Liver (tissue), 9 donors: ENCODE data around the gene TRPC4AP. TPM values are rescaled to one million over a fixed set of nuclear protein-coding genes. Genes with fewer than 3 reads are reported as not detected.

Experiments
- DNase-seq: peaks from one replicate; pipeline ENCODE4 v3.0.0-alpha.2; 2017; ENCODE audit warnings: low spot score
- H3K27ac ChIP-seq, 2 donors: one replicate each; pipeline ENCODE4 v1.7.0; 2013; ENCODE audit warnings: inconsistent platforms in 2 of 2, low read length in 2 of 2, control low read depth in 1 of 2, low read depth in 1 of 2, mild to moderate bottlenecking in 1 of 2
- H3K27me3 ChIP-seq, 4 donors: one replicate each; pipeline versions ENCODE4 v1.6.1 to v1.7.0; 2013; ENCODE audit warnings: low read length in 3 of 4, inconsistent platforms in 1 of 4, mild to moderate bottlenecking in 1 of 4, moderate library complexity in 1 of 4; ENCODE audit not compliant: control insufficient read depth in 4 of 4, insufficient read depth in 4 of 4
- H3K36me3 ChIP-seq, 4 donors: one replicate each; pipeline versions ENCODE4 v1.6.1 to v1.7.0; 2013; ENCODE audit warnings: low read length in 3 of 4, mild to moderate bottlenecking in 3 of 4, low read depth in 1 of 4, moderate library complexity in 1 of 4; ENCODE audit not compliant: control insufficient read depth in 4 of 4, insufficient read depth in 3 of 4
- H3K4me1 ChIP-seq, 4 donors: one replicate each; pipeline versions ENCODE4 v1.6.1 to v1.7.0; 2013; ENCODE audit warnings: low read length in 3 of 4, mild to moderate bottlenecking in 3 of 4, moderate library complexity in 1 of 4; ENCODE audit not compliant: control insufficient read depth in 4 of 4, insufficient read depth in 4 of 4
- H3K4me3 ChIP-seq, 3 donors: one replicate each; pipeline versions ENCODE4 v1.6.1 to v1.7.0; 2013; ENCODE audit warnings: low read length in 3 of 3, control low read depth in 1 of 3, low read depth in 1 of 3, mild to moderate bottlenecking in 1 of 3
- H3K9ac ChIP-seq, 2 donors: one replicate each; pipeline ENCODE4 v1.7.0; 2013; ENCODE audit warnings: low read length in 2 of 2, mild to moderate bottlenecking in 2 of 2, moderate library complexity in 2 of 2, control low read depth in 1 of 2, low read depth in 1 of 2
- H3K9me3 ChIP-seq, 4 donors: one replicate each; pipeline versions ENCODE4 v1.6.1 to v1.7.0; 2013; ENCODE audit warnings: low read length in 3 of 4; ENCODE audit not compliant: control insufficient read depth in 4 of 4
- ATF3 ChIP-seq: IDR thresholded peaks from 2 replicates; pipeline ENCODE4 v1.6.1; 2016; ENCODE audit warnings: antibody characterized with exemption
- CTCF ChIP-seq: fragments of 150-350 bp; IDR thresholded peaks from 2 replicates; pipeline ENCODE4 v1.5.1; 2017; ENCODE audit warnings: improper control_type of control experiment, low read depth, low read length; ENCODE audit not compliant: missing input control
- EGR1 ChIP-seq, 2 donors: IDR thresholded peaks; 2 replicates each; pipeline ENCODE4 v1.6.1; 2016 to 2018; ENCODE audit warnings: antibody characterized with exemption in 2 of 2, low read depth in 2 of 2
- FOXA1 ChIP-seq: IDR thresholded peaks from 2 replicates; pipeline ENCODE4 v1.6.1; 2016; ENCODE audit warnings: antibody characterized with exemption
- FOXA2 ChIP-seq: IDR thresholded peaks from 2 replicates; pipeline ENCODE4 v1.6.1; 2016; ENCODE audit warnings: antibody characterized with exemption
- HNF4A ChIP-seq, 2 donors: conservative IDR thresholded peaks; 2 replicates each; pipeline ENCODE4 v1.6.1; 2016; ENCODE audit warnings: antibody characterized with exemption in 2 of 2, mild to moderate bottlenecking in 2 of 2
- HNF4G ChIP-seq: IDR thresholded peaks from 2 replicates; pipeline ENCODE4 v1.6.1; 2016; ENCODE audit warnings: antibody characterized with exemption
- JUND ChIP-seq, 2 donors: IDR thresholded peaks; 2 replicates each; pipeline ENCODE4 v1.6.1; 2016; ENCODE audit warnings: antibody characterized with exemption in 2 of 2
- MAX ChIP-seq: IDR thresholded peaks from 2 replicates; pipeline ENCODE4 v1.6.1; 2016; ENCODE audit warnings: antibody characterized with exemption
- RAD21 ChIP-seq, 2 donors: IDR thresholded peaks; 2 replicates each; pipeline ENCODE4 v1.6.1; 2016; ENCODE audit warnings: antibody characterized with exemption in 2 of 2, mild to moderate bottlenecking in 2 of 2
- RXRA ChIP-seq, 2 donors: IDR thresholded peaks; 2 replicates each; pipeline ENCODE4 v1.6.1; 2017 to 2018; ENCODE audit warnings: antibody characterized with exemption in 2 of 2, mild to moderate bottlenecking in 1 of 2
- TAF1 ChIP-seq: conservative IDR thresholded peaks from 2 replicates; pipeline ENCODE4 v1.6.1; 2016; ENCODE audit warnings: antibody characterized with exemption, mild to moderate bottlenecking
- YY1 ChIP-seq: IDR thresholded peaks from 2 replicates; pipeline ENCODE4 v1.6.1; 2016; ENCODE audit warnings: antibody characterized with exemption, mild to moderate bottlenecking
- ZBTB33 ChIP-seq: IDR thresholded peaks from 2 replicates; pipeline ENCODE4 v1.6.1; 2016; ENCODE audit warnings: antibody characterized with exemption
- WGBS: extraction: QIAGEN DNeasy Blood & Tissue Kit; methylation state at CpG from one replicate; pipeline ENCODE4 v1.1.7; 2013; 5-methylcytosine and 5-hydroxymethylcytosine counted together
- polyA plus RNA-seq, 2 donors: library from polyadenylated mRNA; stranded (reverse) in 1 of 2; unstranded in 1 of 2; fragments of 200-250 nt in 1 of 2; fragments of >200 nt in 1 of 2; fragmentation: Nextera tagmentation in 1 of 2; extraction: Ambion mirVana in 1 of 2; gene quantifications; one replicate each; pipeline versions ENCODE4 v1.2.1 to v1.2.3, GENCODE V29; 2013 to 2015
- total RNA-seq, 2 donors: library from RNA; depleted of rRNA; stranded (reverse); fragments of >200 nt; gene quantifications; one replicate each; pipeline ENCODE4 v1.2.3, GENCODE V29; 2014
- TF ChIP-seq, protein P1 (sequence below): IDR thresholded peaks from 2 replicates; pipeline ENCODE4 v1.6.1; 2016; ENCODE audit warnings: antibody characterized with exemption, mild to moderate bottlenecking
- donor health status: healthy.
- donor health status: healthy.
- donor health status: healthy.
- donor health status: healthy.
- donor health status: healthy.

TRPC4AP gene
- total and polyA plus RNA-seq, 4 donors: 26.3 to 57.2 (median 33.8) TPM

- peak overlapping the region; percentile 88 to 93 for H3K27ac ChIP-seq
- TF ChIP-seq, protein P1, sequence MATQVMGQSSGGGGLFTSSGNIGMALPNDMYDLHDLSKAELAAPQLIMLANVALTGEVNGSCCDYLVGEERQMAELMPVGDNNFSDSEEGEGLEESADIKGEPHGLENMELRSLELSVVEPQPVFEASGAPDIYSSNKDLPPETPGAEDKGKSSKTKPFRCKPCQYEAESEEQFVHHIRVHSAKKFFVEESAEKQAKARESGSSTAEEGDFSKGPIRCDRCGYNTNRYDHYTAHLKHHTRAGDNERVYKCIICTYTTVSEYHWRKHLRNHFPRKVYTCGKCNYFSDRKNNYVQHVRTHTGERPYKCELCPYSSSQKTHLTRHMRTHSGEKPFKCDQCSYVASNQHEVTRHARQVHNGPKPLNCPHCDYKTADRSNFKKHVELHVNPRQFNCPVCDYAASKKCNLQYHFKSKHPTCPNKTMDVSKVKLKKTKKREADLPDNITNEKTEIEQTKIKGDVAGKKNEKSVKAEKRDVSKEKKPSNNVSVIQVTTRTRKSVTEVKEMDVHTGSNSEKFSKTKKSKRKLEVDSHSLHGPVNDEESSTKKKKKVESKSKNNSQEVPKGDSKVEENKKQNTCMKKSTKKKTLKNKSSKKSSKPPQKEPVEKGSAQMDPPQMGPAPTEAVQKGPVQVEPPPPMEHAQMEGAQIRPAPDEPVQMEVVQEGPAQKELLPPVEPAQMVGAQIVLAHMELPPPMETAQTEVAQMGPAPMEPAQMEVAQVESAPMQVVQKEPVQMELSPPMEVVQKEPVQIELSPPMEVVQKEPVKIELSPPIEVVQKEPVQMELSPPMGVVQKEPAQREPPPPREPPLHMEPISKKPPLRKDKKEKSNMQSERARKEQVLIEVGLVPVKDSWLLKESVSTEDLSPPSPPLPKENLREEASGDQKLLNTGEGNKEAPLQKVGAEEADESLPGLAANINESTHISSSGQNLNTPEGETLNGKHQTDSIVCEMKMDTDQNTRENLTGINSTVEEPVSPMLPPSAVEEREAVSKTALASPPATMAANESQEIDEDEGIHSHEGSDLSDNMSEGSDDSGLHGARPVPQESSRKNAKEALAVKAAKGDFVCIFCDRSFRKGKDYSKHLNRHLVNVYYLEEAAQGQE: no peak
- TF ChIP-seq EGR1 (IDR thresholded peaks at IDR 0.05; ENCODE audit: low read depth in 2 of 2): no peak
- H3K36me3 ChIP-seq: no peaks in the 10 kb centered on the region
- H3K9ac ChIP-seq: peak overlapping the region; percentile 85 to 90
- no peaks in the 10 kb centered on the region for H3K9me3 ChIP-seq
- H3K27me3 ChIP-seq: no peaks in the 10 kb centered on the region
- peak overlapping the region; percentile 65 to 91 (median 86) for H3K4me3 ChIP-seq
- H3K4me1 ChIP-seq: peaks cover 0 to 21% (median 11%) of the 10 kb centered on the region in 4 donors
- 7% methylated on average over 13 of the region's 13 CpGs for WGBS
- DNase-seq: no peak
Observed at GRCh38 chr20:34954904-34955230, 137.7 kb downstream of the TRPC4AP start.

DNA sequence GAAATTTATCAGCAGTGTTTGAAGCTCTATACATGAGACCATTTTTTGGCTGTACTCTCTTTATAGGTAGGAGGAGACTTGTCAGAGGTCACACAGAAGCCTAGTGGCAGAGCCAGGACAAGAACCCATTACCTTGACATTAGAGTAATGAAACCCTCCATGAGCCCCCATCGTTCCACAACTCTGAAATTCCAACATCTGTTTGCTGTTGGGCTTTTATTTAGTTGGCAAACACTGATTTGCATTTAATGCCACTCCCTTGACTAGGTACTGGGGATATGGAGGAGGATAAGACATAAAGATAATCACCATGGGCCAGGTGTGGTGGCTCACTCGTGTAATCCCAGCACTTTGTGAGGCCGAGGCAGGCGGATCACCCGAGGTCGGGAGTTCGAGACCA is 138.6 kb downstream of the TRPC4AP start:
- 92% methylated on average over 7 of the region's 7 CpGs for WGBS

More for the DNA sequence above, 138.6 kb downstream of the TRPC4AP start:
- no peaks in the 10 kb centered on the region for H3K36me3 ChIP-seq
- H3K9ac ChIP-seq: no peak overlapping the region
- TF ChIP-seq ATF3: no peak
- no peak for TF ChIP-seq FOXA2
- no peak for TF ChIP-seq JUND (IDR thresholded peaks at IDR 0.05)
- no peak for TF ChIP-seq TAF1
- no peak for TF ChIP-seq MAX
- no peak for TF ChIP-seq YY1
- no peak for TF ChIP-seq ZBTB33
- no peak for TF ChIP-seq RXRA (IDR thresholded peaks at IDR 0.05)
- no peak for TF ChIP-seq FOXA1
- no peak for TF ChIP-seq EGR1 (IDR thresholded peaks at IDR 0.05; ENCODE audit: low read depth in 2 of 2)
- TF ChIP-seq CTCF: no peak
- TF ChIP-seq, protein P1: no peak
- TF ChIP-seq RAD21 (IDR thresholded peaks at IDR 0.05): no peak
- TF ChIP-seq HNF4G: no peak
- no peak for TF ChIP-seq HNF4A (conservative IDR thresholded peaks at IDR 0.05)
- H3K9me3 ChIP-seq: no peaks in the 10 kb centered on the region
- no peak for DNase-seq
- H3K4me1 ChIP-seq: peaks cover 0 to 25% (median 17%) of the 10 kb centered on the region in 4 donors
- H3K27me3 ChIP-seq: no peaks in the 10 kb centered on the region
- H3K27ac ChIP-seq: no peak overlapping the region
- H3K4me3 ChIP-seq: no peak overlapping the region
